ENCODE measurements around the gene RAB11FIP4.
A peak's percentile ranks its signal among the peaks of the same experiment; 100 is the strongest.

RAB11FIP4 gene

DNA sequence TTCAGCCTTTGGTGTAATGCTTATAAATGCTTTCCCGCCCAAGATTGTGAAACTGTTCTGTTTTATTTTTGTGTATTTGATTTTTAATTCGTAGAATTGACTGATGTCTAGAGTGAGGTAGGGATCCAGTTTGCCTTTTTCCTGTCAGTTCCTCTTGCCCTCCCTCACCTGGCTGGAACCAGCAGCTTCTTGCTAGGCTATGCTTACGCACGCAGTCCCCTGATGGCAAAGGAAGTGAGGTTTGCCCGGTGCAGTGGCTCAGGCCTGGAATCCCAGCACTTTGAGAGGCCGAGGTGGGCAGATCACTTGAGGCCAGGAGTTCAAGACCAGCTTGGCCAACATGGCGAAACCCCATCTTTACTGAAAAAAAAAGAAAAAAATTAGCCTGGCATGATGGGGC lies 51.9 kb downstream of the RAB11FIP4 start:
- TF ChIP-seq, protein P1, sequence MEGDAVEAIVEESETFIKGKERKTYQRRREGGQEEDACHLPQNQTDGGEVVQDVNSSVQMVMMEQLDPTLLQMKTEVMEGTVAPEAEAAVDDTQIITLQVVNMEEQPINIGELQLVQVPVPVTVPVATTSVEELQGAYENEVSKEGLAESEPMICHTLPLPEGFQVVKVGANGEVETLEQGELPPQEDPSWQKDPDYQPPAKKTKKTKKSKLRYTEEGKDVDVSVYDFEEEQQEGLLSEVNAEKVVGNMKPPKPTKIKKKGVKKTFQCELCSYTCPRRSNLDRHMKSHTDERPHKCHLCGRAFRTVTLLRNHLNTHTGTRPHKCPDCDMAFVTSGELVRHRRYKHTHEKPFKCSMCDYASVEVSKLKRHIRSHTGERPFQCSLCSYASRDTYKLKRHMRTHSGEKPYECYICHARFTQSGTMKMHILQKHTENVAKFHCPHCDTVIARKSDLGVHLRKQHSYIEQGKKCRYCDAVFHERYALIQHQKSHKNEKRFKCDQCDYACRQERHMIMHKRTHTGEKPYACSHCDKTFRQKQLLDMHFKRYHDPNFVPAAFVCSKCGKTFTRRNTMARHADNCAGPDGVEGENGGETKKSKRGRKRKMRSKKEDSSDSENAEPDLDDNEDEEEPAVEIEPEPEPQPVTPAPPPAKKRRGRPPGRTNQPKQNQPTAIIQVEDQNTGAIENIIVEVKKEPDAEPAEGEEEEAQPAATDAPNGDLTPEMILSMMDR (IDR thresholded peaks at IDR 0.05; ENCODE audit: insufficient read depth, low read depth, low read length, missing control alignments) = no peak
- no peak for DNase-seq (ENCODE audit: low read depth)
- no peak overlapping the region for H3K4me3 ChIP-seq (ENCODE audit: low read length)

DNA sequence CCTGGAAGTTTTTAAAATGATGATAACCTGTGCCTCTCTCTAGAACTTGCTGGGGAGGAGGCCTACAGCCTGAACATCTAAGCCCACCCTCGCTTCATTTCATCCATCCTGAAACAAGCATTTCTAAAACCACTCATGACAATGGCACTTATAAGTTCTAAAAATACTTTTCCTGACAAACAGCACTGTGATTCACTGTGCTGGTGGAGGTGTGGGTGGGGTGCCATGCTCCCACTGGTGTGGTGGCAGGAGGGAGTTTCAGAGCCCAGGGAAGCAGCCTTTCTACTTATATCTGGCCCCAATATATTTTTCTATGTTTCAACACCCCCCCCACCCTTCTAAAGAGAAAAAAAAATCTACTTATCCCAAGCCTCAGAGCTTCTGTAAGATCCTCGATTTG lies 52.6 kb downstream of the RAB11FIP4 start:
- H3K4me3 ChIP-seq (ENCODE audit: low read length) = no peak overlapping the region
- peak; percentile 15 for DNase-seq (ENCODE audit: low read depth)
- TF ChIP-seq, protein P1 (IDR thresholded peaks at IDR 0.05; ENCODE audit: insufficient read depth, low read depth, low read length, missing control alignments) = no peak

DNA sequence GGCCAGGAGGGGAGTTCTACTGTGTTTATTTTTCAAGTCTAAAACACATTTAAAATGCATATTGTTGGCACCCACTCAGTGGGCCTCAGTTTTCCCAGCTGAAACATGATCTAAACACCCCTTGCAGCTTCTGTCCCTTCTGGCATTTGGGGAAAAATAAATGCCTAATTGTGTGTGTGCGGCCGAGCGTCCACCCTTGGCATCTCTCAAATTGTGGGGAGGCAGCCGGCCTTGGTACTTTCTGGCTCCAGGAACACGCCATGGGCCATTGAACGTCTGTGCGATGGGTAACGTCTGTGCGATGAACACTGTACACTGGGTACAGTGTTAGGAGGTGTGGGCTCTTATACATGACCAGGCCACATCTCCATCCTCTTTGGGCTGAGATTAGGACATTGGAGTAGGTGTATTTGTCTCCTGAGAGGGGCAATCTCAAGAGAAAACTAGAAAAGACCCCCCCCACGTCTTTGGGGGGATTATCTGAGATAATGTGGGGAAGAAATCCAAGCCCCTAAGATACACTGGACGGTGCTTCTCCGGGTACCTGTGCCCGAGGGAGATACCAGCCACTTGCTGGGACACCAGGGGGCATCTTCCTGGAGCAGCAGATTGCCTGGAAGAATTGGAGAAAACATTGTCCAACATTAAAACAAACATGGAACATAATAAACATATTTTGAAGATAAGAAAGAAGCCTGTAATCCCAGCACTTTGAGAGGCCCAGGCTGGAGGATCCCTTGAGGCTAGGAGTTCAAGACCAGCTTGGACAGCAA lies 54.9 kb downstream of the RAB11FIP4 start:
- TF ChIP-seq, protein P1 (IDR thresholded peaks at IDR 0.05; ENCODE audit: insufficient read depth, low read depth, low read length, missing control alignments) = peak; percentile 46
- peak; percentile 17 for DNase-seq (ENCODE audit: low read depth)
- H3K4me3 ChIP-seq (ENCODE audit: low read length) = no peak overlapping the region

DNA sequence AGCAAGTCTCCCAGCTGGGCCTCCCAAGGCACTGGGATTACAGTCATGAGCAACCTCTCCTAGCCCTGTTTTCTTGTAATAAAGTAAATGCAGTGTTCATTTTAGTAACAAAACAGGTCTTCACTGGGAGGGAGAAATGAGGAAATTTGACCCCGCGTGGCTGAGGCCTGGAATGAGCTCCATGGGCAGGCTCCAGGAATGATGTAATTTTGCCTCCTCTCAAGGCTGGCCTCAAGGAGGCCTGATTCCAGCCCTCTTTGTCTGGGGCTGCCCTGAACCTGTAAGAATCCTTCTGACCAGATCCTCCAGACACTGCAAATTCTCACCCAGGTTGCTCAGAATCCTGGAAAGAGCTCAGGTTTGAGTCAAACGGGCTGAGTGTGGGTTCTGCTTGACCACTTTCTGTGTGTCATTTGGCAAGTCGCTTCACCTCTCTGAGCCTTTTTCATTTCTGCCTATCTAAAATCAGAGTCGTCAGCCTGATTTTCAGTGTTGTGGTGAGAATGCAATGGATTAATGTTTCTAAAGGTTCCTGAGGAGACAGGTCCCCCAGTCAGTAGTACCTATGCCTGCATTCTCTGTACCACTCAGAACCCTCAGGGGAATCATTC lies 57.1 kb downstream of the RAB11FIP4 start:
- DNase-seq (ENCODE audit: low read depth) = no peak
- TF ChIP-seq, protein P1 (IDR thresholded peaks at IDR 0.05; ENCODE audit: insufficient read depth, low read depth, low read length, missing control alignments) = no peak
- no peak overlapping the region for H3K4me3 ChIP-seq (ENCODE audit: low read length)

DNA sequence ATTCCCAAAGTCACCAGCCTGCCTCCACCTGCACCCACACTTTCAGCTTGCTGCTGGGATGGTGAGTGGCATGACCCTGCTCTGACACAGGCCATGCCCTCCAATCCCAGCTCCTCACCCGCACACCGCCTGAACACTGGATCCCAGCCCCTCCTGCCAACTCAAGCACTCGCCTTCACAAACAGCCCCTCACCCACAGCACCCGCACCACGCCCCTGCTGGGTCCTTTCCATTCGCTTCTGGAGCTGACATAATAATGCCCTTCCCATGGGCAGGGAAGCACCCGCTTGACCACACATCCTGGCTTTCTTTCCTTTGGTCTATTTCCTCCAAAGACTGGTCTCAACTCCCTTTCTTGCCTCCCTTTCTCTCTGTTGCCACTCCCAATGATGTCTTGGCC lies 57.6 kb downstream of the RAB11FIP4 start:
- no peak for DNase-seq (ENCODE audit: low read depth)
- no peak overlapping the region for H3K4me3 ChIP-seq (ENCODE audit: low read length)
- TF ChIP-seq, protein P1 (IDR thresholded peaks at IDR 0.05; ENCODE audit: insufficient read depth, low read depth, low read length, missing control alignments) = no peak

DNA sequence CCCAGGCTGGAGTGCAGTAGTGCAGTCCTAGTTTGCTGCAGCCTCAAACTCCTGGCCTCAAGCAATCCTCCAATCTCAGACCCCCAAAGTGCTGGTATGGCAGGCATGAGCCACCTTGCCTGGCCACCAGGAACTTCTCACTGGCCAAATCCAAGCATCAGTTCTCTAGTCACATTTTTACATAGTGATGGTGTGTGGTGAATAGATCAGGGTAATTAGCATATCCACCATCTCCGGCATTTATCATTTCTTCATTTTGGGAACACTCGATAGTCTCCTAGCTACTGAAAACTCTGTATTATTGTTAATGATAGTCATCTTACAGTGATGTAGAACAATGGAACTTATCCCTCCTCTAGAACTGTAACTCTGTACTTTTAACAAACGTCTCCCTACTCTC lies 58.3 kb downstream of the RAB11FIP4 start:
- TF ChIP-seq, protein P1 (IDR thresholded peaks at IDR 0.05; ENCODE audit: insufficient read depth, low read depth, low read length, missing control alignments) = no peak
- no peak for DNase-seq (ENCODE audit: low read depth)
- no peak overlapping the region for H3K4me3 ChIP-seq (ENCODE audit: low read length)
